H9 (cell line): ENCODE data around the gene CYCS. TPM values are rescaled to one million over a fixed set of nuclear protein-coding genes. Genes with fewer than 3 reads are reported as not detected.
A peak's percentile ranks its signal among the peaks of the same experiment; 100 is the strongest.
"Not testable (repeated sequence)": the region's sequence is repeated elsewhere in the genome, so short reads cannot be mapped to it uniquely, and the experiment has no call there.

Source experiments
- DNase-seq: peaks from one replicate; pipeline ENCODE4 v3.0.0-alpha.2; 2017
- H2AFZ ChIP-seq: one replicate; pipeline ENCODE4 v1.6.1; 2013; ENCODE audit warnings: mild to moderate bottlenecking, low read length, control low read depth, moderate library complexity
- H2AK5ac ChIP-seq: 2 replicates; pipeline ENCODE4 v1.6.1; 2013; ENCODE audit warnings: low read length, control low read depth, mixed read lengths; ENCODE audit not compliant: insufficient read length
- H2BK120ac ChIP-seq: one replicate; pipeline ENCODE4 v1.6.1; 2013; ENCODE audit warnings: low read depth, mild to moderate bottlenecking, low read length, control low read depth, inconsistent platforms; ENCODE audit not compliant: poor library complexity, severe bottlenecking
- H2BK12ac ChIP-seq: 2 replicates; pipeline ENCODE4 v1.6.1; 2013; ENCODE audit warnings: low read length, control low read depth, mixed read lengths, low read depth; ENCODE audit not compliant: insufficient read length
- H2BK15ac ChIP-seq: 2 replicates; pipeline ENCODE4 v1.6.1; 2013; ENCODE audit warnings: low read depth, low read length, control low read depth
- H2BK20ac ChIP-seq: one replicate; pipeline ENCODE4 v1.6.1; 2013; ENCODE audit warnings: low read depth, mild to moderate bottlenecking, low read length, control low read depth, inconsistent platforms; ENCODE audit not compliant: poor library complexity, severe bottlenecking
- H2BK5ac ChIP-seq: 2 replicates; pipeline ENCODE4 v1.6.1; 2013; ENCODE audit warnings: low read length, control low read depth, mixed read lengths; ENCODE audit not compliant: insufficient read length
- H3K14ac ChIP-seq: 2 replicates; pipeline ENCODE4 v1.6.1; 2013; ENCODE audit warnings: low read length, control low read depth; ENCODE audit not compliant: insufficient read depth
- H3K18ac ChIP-seq: 2 replicates; pipeline ENCODE4 v1.6.1; 2013; ENCODE audit warnings: low read depth, mild to moderate bottlenecking, mixed read lengths, low read length, control low read depth; ENCODE audit not compliant: insufficient read length
- H3K23ac ChIP-seq: 2 replicates; pipeline ENCODE4 v1.6.1; 2013; ENCODE audit warnings: low read length, control low read depth, mixed read lengths, low read depth; ENCODE audit not compliant: insufficient read length
- H3K23me2 ChIP-seq: 2 replicates; pipeline ENCODE4 v1.6.1; 2013; ENCODE audit warnings: low read depth, mild to moderate bottlenecking, mixed read lengths, low read length, control low read depth; ENCODE audit not compliant: insufficient read length, poor library complexity, severe bottlenecking
- H3K27ac ChIP-seq: 2 replicates; pipeline ENCODE4 v1.5.1; 2013; ENCODE audit warnings: low read length, control low read depth, mixed read lengths, low read depth; ENCODE audit not compliant: insufficient read length
- H3K27me3 ChIP-seq: 2 replicates; pipeline ENCODE4 v1.6.1; 2013; ENCODE audit warnings: low read length, control low read depth, inconsistent platforms; ENCODE audit not compliant: insufficient read depth
- H3K4ac ChIP-seq: 2 replicates; pipeline ENCODE4 v1.6.1; 2013; ENCODE audit warnings: low read depth, mild to moderate bottlenecking, control low read depth, inconsistent platforms, low read length, moderate library complexity
- H3K4me1 ChIP-seq: 2 replicates; pipeline ENCODE4 v1.6.1; 2013; ENCODE audit warnings: low read length, control low read depth, inconsistent platforms; ENCODE audit not compliant: insufficient read depth
- H3K4me2 ChIP-seq: 2 replicates; pipeline ENCODE4 v1.6.1; 2013; ENCODE audit warnings: low read length, control low read depth, mixed read lengths; ENCODE audit not compliant: insufficient read length, insufficient read depth
- H3K56ac ChIP-seq: 2 replicates; pipeline ENCODE4 v1.6.1; 2013; ENCODE audit warnings: low read depth, mild to moderate bottlenecking, mixed read lengths, low read length, control low read depth; ENCODE audit not compliant: insufficient read length
- H3K79me1 ChIP-seq: 2 replicates; pipeline ENCODE4 v1.6.1; 2013; ENCODE audit warnings: low read depth, mild to moderate bottlenecking, moderate library complexity, low read length, control low read depth, inconsistent platforms; ENCODE audit not compliant: insufficient read depth, poor library complexity, severe bottlenecking
- H3K79me2 ChIP-seq: 2 replicates; pipeline ENCODE4 v1.6.1; 2013; ENCODE audit warnings: low read length, control low read depth, inconsistent platforms; ENCODE audit not compliant: insufficient read depth
- H3K9ac ChIP-seq: 2 replicates; pipeline ENCODE4 v1.6.1; 2013; ENCODE audit warnings: low read length, control low read depth, mixed read lengths; ENCODE audit not compliant: insufficient read length; ENCODE audit errors: extremely low read depth
- H3K9me3 ChIP-seq: one replicate; pipeline ENCODE4 v1.6.1; 2013; ENCODE audit warnings: low read depth, low read length, inconsistent platforms; ENCODE audit not compliant: control insufficient read depth
- H3T11ph ChIP-seq: one replicate; pipeline ENCODE4 v1.6.1; 2013; ENCODE audit warnings: mild to moderate bottlenecking, low read length, control low read depth, inconsistent platforms
- H4K20me1 ChIP-seq: one replicate; pipeline ENCODE4 v1.6.1; 2013; ENCODE audit not compliant: control insufficient read depth, insufficient read length, insufficient read depth
- H4K5ac ChIP-seq: 2 replicates; pipeline ENCODE4 v1.6.1; 2013; ENCODE audit warnings: low read depth, mild to moderate bottlenecking, mixed read lengths, low read length, control low read depth; ENCODE audit not compliant: insufficient read length
- H4K8ac ChIP-seq: replicated peaks from 2 replicates; pipeline ENCODE4 v1.6.1; 2013; ENCODE audit warnings: low read length, control low read depth, mixed read lengths, low read depth; ENCODE audit not compliant: insufficient read length
- H4K91ac ChIP-seq: 2 replicates; pipeline ENCODE4 v1.6.1; 2013; ENCODE audit warnings: low read depth, mild to moderate bottlenecking, moderate library complexity, mixed read lengths, low read length, control low read depth; ENCODE audit not compliant: insufficient read length
- H3K27ac Mint-ChIP-seq, 3 experiments: 2 replicates in 2 of 3; 3 replicates in 1 of 3; pipeline ENCODE4 v1.8.0; 2020 to 2021; ENCODE audit warnings: mixed read lengths in 3 of 3, mild to moderate bottlenecking in 1 of 3, moderate library complexity in 1 of 3
- H3K27me3 Mint-ChIP-seq: 2 replicates; pipeline ENCODE4 v1.8.0; 2021; ENCODE audit warnings: low read depth, mild to moderate bottlenecking, moderate library complexity, mixed read lengths
- H3K36me3 Mint-ChIP-seq, 3 experiments: 2 replicates in 2 of 3; 3 replicates in 1 of 3; pipeline ENCODE4 v1.8.0; 2020 to 2021; ENCODE audit warnings: low read depth in 3 of 3, mixed read lengths in 3 of 3; ENCODE audit not compliant: insufficient read depth in 1 of 3
- H3K4me1 Mint-ChIP-seq, 2 experiments: 2 replicates each; pipeline ENCODE4 v1.8.0; 2020; ENCODE audit warnings: mixed read lengths in 2 of 2
- H3K4me3 Mint-ChIP-seq, 2 experiments: 2 replicates in 1 of 2; 3 replicates in 1 of 2; pipeline ENCODE4 v1.8.0; 2020 to 2021; ENCODE audit warnings: mild to moderate bottlenecking in 2 of 2, mixed read lengths in 2 of 2, moderate library complexity in 1 of 2
- H3K9me3 Mint-ChIP-seq, 2 experiments: 2 replicates in 1 of 2; 3 replicates in 1 of 2; pipeline ENCODE4 v1.8.0; 2020; ENCODE audit warnings: mild to moderate bottlenecking in 2 of 2, mixed read lengths in 2 of 2, moderate library complexity in 1 of 2
- WGBS: extraction: QIAGEN DNeasy Blood & Tissue Kit; methylation state at CpG from one replicate; pipeline ENCODE4 v1.1.7; 2013; ENCODE audit warnings: missing lambda C conversion rate, low lambda C conversion rate, mixed read lengths; ENCODE audit not compliant: insufficient read length; ENCODE audit errors: extremely low coverage; 5-methylcytosine and 5-hydroxymethylcytosine counted together
- total RNA-seq: library from RNA; stranded (reverse); gene quantifications from 2 replicates; pipeline ENCODE4 v1.2.1, GENCODE V29; 2021
- TF ChIP-seq, protein P1 (sequence below): fragments of 200-600 bp; sonication (generic); conservative IDR thresholded peaks from 3 replicates; pipeline ENCODE4 v1.8.0; 2021; ENCODE audit warnings: antibody characterized with exemption, mild to moderate bottlenecking

CYCS gene
- total RNA-seq, 1 experiment from 2014 or later: 209 TPM

DNA sequence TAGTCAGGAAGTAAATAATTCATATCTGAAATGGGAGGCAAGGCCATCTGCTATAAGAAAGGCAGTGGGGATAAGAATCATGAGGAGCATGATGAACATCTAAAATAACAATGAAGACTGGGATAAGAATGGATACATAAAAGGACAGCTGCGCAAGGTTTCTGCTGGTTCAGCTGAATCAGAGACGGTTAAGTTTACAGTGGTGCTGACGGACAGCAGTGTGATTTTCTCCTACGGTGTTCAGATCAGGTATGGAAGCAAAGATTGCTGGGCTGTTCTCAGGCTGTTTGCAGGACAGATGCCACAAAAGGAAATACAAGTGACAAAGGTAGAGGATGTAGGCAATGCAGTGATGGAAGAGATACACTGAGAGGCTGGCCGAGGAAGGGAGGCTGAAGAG is 8.4 kb downstream of the CYCS start:
- no peaks in the 10 kb centered on the region for H3K4me1 ChIP-seq
- no peak for DNase-seq
- H3K79me2 ChIP-seq: no peaks in the 10 kb centered on the region
- H4K20me1 ChIP-seq: no peaks in the 10 kb centered on the region
- no CpG with 5 or more reads among the region's 5 CpGs for WGBS
- H3K18ac ChIP-seq: no peak overlapping the region
- H3K79me1 ChIP-seq: no peaks in the 10 kb centered on the region
- no peak overlapping the region for H2BK120ac ChIP-seq
- Mint-ChIP-seq H3K36me3 (peaks cover 19 to 31% (median 24%) of the 10 kb centered on the region in 3 experiments), H3K27me3 (no peaks in the 10 kb centered on the region), H3K27ac (peak overlapping the region in 2 of 3 experiments; percentile 0 to 9; a peak in 2 of 7 replicates), H3K4me1 (no peaks in the 10 kb centered on the region), H3K9me3 (peaks cover 3% of the 10 kb centered on the region in 2 experiments; a peak in 3 of 5 replicates), H3K4me3 (no peak overlapping the region)
- H3K23me2 ChIP-seq: no peaks in the 10 kb centered on the region
- H3K23ac ChIP-seq: no peak overlapping the region
- no peak overlapping the region for H2AK5ac ChIP-seq
- TF ChIP-seq, protein P1, sequence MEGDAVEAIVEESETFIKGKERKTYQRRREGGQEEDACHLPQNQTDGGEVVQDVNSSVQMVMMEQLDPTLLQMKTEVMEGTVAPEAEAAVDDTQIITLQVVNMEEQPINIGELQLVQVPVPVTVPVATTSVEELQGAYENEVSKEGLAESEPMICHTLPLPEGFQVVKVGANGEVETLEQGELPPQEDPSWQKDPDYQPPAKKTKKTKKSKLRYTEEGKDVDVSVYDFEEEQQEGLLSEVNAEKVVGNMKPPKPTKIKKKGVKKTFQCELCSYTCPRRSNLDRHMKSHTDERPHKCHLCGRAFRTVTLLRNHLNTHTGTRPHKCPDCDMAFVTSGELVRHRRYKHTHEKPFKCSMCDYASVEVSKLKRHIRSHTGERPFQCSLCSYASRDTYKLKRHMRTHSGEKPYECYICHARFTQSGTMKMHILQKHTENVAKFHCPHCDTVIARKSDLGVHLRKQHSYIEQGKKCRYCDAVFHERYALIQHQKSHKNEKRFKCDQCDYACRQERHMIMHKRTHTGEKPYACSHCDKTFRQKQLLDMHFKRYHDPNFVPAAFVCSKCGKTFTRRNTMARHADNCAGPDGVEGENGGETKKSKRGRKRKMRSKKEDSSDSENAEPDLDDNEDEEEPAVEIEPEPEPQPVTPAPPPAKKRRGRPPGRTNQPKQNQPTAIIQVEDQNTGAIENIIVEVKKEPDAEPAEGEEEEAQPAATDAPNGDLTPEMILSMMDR: no peak
- H4K91ac ChIP-seq: no peak overlapping the region
- no peak overlapping the region for H3K4ac ChIP-seq
- no peak overlapping the region for H3K9ac ChIP-seq
- H2AFZ ChIP-seq: no peak overlapping the region
- no peak overlapping the region for H2BK12ac ChIP-seq
- no peak overlapping the region for H4K5ac ChIP-seq
- H3K27ac ChIP-seq: no peak overlapping the region
- H4K8ac ChIP-seq: no peak overlapping the region
- no peak overlapping the region for H3T11ph ChIP-seq
- H3K27me3 ChIP-seq: no peaks in the 10 kb centered on the region
- no peaks in the 10 kb centered on the region for H3K9me3 ChIP-seq
- H3K4me2 ChIP-seq: no peak overlapping the region
- H3K14ac ChIP-seq: no peak overlapping the region
- H3K56ac ChIP-seq: no peak overlapping the region
- H2BK5ac ChIP-seq: no peak overlapping the region
- H2BK20ac ChIP-seq: no peak overlapping the region
- no peak overlapping the region for H2BK15ac ChIP-seq

DNA sequence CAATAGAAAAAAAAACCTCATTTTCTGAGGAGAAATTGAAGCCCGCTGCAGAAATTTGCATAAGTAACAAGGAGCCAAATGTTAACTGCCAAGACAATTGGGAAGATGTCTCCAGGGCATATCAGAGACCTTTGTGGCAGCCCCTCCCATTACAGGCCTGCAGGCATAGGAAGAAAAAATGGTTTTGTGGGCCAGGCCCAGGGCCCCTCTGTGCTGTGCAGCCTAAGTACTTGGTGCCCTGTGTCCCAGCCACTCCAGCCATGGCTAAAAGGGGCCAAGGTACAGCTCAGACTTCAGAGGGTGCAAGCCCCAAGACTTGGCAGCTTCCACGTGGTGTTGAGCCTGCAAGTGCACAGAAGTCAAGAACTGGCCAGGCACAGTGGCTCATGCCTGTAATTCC is 14.5 kb downstream of the CYCS start:
- not testable (repeated sequence) for H2BK5ac ChIP-seq, H3K9ac ChIP-seq, H3K27me3 Mint-ChIP-seq, H2BK15ac ChIP-seq, H2BK120ac ChIP-seq, H3K27ac ChIP-seq, H3K9me3 ChIP-seq, H3K4me3 Mint-ChIP-seq, H2BK12ac ChIP-seq, H2AFZ ChIP-seq, H4K5ac ChIP-seq, H3K56ac ChIP-seq, H3T11ph ChIP-seq, H4K20me1 ChIP-seq, H3K27ac Mint-ChIP-seq, H3K4me1 ChIP-seq, H3K79me2 ChIP-seq, H3K23me2 ChIP-seq, H3K79me1 ChIP-seq, H3K27me3 ChIP-seq, H2AK5ac ChIP-seq, H3K14ac ChIP-seq, H3K4ac ChIP-seq, H4K91ac ChIP-seq, H4K8ac ChIP-seq, H3K18ac ChIP-seq, DNase-seq, H3K4me1 Mint-ChIP-seq, H3K23ac ChIP-seq, H3K4me2 ChIP-seq, H2BK20ac ChIP-seq
- no CpG with 5 or more reads among the region's 2 CpGs for WGBS
- Mint-ChIP-seq H3K9me3 (peaks cover 17% of the 10 kb centered on the region in 2 experiments; a peak in 4 of 5 replicates), H3K36me3 (peaks cover 8 to 13% (median 13%) of the 10 kb centered on the region in 3 experiments)
